ENCODE measurements around the gene ZNF569. TPM values are rescaled to one million over a fixed set of nuclear protein-coding genes. Genes with fewer than 3 reads are reported as not detected.

ZNF569 gene
- total and polyA plus RNA-seq, 2 experiments from 2014 or later = 7.9 to 18.7 TPM

- TF ChIP-seq, protein P1, sequence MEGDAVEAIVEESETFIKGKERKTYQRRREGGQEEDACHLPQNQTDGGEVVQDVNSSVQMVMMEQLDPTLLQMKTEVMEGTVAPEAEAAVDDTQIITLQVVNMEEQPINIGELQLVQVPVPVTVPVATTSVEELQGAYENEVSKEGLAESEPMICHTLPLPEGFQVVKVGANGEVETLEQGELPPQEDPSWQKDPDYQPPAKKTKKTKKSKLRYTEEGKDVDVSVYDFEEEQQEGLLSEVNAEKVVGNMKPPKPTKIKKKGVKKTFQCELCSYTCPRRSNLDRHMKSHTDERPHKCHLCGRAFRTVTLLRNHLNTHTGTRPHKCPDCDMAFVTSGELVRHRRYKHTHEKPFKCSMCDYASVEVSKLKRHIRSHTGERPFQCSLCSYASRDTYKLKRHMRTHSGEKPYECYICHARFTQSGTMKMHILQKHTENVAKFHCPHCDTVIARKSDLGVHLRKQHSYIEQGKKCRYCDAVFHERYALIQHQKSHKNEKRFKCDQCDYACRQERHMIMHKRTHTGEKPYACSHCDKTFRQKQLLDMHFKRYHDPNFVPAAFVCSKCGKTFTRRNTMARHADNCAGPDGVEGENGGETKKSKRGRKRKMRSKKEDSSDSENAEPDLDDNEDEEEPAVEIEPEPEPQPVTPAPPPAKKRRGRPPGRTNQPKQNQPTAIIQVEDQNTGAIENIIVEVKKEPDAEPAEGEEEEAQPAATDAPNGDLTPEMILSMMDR (conservative IDR thresholded peaks at IDR 0.05; ENCODE audit: low read depth in 2 of 2) = no peak
- TF ChIP-seq NANOG (IDR thresholded peaks at IDR 0.05; ENCODE audit: borderline replicate concordance) = no peak
- TF ChIP-seq, protein P2, sequence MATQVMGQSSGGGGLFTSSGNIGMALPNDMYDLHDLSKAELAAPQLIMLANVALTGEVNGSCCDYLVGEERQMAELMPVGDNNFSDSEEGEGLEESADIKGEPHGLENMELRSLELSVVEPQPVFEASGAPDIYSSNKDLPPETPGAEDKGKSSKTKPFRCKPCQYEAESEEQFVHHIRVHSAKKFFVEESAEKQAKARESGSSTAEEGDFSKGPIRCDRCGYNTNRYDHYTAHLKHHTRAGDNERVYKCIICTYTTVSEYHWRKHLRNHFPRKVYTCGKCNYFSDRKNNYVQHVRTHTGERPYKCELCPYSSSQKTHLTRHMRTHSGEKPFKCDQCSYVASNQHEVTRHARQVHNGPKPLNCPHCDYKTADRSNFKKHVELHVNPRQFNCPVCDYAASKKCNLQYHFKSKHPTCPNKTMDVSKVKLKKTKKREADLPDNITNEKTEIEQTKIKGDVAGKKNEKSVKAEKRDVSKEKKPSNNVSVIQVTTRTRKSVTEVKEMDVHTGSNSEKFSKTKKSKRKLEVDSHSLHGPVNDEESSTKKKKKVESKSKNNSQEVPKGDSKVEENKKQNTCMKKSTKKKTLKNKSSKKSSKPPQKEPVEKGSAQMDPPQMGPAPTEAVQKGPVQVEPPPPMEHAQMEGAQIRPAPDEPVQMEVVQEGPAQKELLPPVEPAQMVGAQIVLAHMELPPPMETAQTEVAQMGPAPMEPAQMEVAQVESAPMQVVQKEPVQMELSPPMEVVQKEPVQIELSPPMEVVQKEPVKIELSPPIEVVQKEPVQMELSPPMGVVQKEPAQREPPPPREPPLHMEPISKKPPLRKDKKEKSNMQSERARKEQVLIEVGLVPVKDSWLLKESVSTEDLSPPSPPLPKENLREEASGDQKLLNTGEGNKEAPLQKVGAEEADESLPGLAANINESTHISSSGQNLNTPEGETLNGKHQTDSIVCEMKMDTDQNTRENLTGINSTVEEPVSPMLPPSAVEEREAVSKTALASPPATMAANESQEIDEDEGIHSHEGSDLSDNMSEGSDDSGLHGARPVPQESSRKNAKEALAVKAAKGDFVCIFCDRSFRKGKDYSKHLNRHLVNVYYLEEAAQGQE (IDR thresholded peaks at IDR 0.05; ENCODE audit: unreplicated experiment) = no peak
These were observed 38.7 kb upstream of the ZNF569 start (continued) for GRCh38 chr19:37505958-37506386.

DNA sequence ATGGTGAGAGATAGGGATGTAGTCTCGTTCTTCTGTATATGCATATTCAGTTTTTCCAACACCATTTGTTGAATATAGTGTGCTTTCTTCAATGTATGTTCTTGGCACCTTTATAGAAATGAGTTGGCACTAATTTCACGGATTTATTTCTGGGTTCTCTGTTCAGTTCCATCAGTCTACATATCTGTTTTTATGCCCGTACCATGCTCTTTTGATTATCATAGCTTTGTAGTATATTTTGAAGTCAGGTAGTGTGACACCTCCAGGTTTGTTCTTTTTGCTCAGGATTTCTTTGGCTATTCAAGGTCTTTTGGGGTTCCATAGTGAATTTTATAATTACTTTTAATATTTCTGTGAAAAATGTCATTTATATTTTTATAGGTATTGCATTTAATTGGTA lies 25.0 kb upstream of the ZNF569 start:
- H3K4me3 ChIP-seq = no peak overlapping the region
- ATAC-seq (no peak), DNase-seq (ENCODE audit: low spot score) (no peak)
- no peaks in the 10 kb centered on the region for H4K20me1 ChIP-seq (replicated peaks; ENCODE audit: insufficient read depth)
- no peak overlapping the region for H3K4me2 ChIP-seq
- H3K4me1 Mint-ChIP-seq = no peaks in the 10 kb centered on the region
- H3K4me3 Mint-ChIP-seq = no peak overlapping the region
- H3K9me3 Mint-ChIP-seq = peaks cover 84% of the 10 kb centered on the region
- no peaks in the 10 kb centered on the region for H3K36me3 ChIP-seq (ENCODE audit: insufficient read depth)
- no peaks in the 10 kb centered on the region for H3K4me1 ChIP-seq (ENCODE audit: insufficient read depth)
- H2AFZ ChIP-seq = no peak overlapping the region
- H3K36me3 Mint-ChIP-seq (ENCODE audit: low read depth) = peaks cover 25% of the 10 kb centered on the region; the same call in 2 of the 3 replicates
- no peak overlapping the region for H3K27ac Mint-ChIP-seq
- no peaks in the 10 kb centered on the region for H3K27me3 ChIP-seq (ENCODE audit: insufficient read depth)
- no peaks in the 10 kb centered on the region for H3K79me2 ChIP-seq (replicated peaks; ENCODE audit: insufficient read depth)
- H3F3A ChIP-seq (replicated peaks; ENCODE audit: low read depth) = no peaks in the 10 kb centered on the region
- peaks cover 4% of the 10 kb centered on the region for H3K27me3 Mint-ChIP-seq (ENCODE audit: insufficient read depth, low read depth, poor library complexity)
- no peaks in the 10 kb centered on the region for H3K9me2 ChIP-seq (ENCODE audit: insufficient read depth)
- H3K27ac ChIP-seq (ENCODE audit: low read depth) = no peak overlapping the region
- TF ChIP-seq JUNB (IDR thresholded peaks at IDR 0.05; ENCODE audit: unreplicated experiment) (no peak), EZH2phosphoT487 (IDR thresholded peaks at IDR 0.05; ENCODE audit: unreplicated experiment) (no peak), ZNF462 (CRISPR knock-in tag; IDR thresholded peaks at IDR 0.05) (no peak)
- TF ChIP-seq, protein P1 (conservative IDR thresholded peaks at IDR 0.05; ENCODE audit: low read depth in 2 of 2) = no peak
- TF ChIP-seq, protein P2 (IDR thresholded peaks at IDR 0.05; ENCODE audit: unreplicated experiment) = no peak

Measured in GM23338 (cell line).